ENCODE measurements around the gene TEKT3. TPM values are rescaled to one million over a fixed set of nuclear protein-coding genes. Genes with fewer than 3 reads are reported as not detected.

The TEKT3 gene
- total RNA-seq, 1 donor from 2014 or later, result not detected

DNA sequence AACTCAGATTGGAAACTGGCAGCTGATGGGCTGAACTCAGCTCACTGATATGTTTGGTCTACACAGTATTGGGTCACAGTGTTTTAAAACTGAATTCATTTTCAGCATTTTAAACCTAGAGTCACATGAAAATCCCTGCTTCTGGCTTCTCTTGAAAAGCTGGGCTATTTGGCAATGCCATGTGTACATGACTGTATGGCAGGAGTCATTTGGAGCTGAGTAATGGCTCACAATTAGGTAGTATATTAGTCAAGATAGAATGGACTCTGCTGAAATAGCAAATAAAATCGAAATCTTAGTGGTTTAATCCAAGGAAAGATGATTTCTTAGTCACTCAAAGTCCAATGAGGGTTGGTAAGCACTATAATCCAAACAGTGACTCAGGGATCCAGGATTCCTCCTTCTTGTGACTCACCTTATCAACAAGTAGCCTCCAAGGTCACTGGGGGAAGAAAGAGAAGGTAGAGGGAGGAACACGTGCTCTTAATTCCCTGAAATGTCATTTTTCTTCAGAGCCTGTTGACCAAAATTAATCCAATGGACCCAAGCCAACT is 62.4 kb downstream of the TEKT3 start:
- no peak overlapping the region for H3K4me3 Mint-ChIP-seq
- H3K27me3 Mint-ChIP-seq, result peaks cover 6% of the 10 kb centered on the region
- no peaks in the 10 kb centered on the region for H3K9me3 Mint-ChIP-seq
- H3K36me3 Mint-ChIP-seq (ENCODE audit: low read depth), result no peaks in the 10 kb centered on the region
- ATAC-seq (ENCODE audit: low read depth), result no peak
- ChIA-PET POLR2A (no interaction called here), CTCF (no interaction called here)
- no peak overlapping the region for H3K27ac Mint-ChIP-seq
- intact Hi-C loops (cut with micrococcal nuclease), result no loop called here
- TF ChIP-seq, protein P1, sequence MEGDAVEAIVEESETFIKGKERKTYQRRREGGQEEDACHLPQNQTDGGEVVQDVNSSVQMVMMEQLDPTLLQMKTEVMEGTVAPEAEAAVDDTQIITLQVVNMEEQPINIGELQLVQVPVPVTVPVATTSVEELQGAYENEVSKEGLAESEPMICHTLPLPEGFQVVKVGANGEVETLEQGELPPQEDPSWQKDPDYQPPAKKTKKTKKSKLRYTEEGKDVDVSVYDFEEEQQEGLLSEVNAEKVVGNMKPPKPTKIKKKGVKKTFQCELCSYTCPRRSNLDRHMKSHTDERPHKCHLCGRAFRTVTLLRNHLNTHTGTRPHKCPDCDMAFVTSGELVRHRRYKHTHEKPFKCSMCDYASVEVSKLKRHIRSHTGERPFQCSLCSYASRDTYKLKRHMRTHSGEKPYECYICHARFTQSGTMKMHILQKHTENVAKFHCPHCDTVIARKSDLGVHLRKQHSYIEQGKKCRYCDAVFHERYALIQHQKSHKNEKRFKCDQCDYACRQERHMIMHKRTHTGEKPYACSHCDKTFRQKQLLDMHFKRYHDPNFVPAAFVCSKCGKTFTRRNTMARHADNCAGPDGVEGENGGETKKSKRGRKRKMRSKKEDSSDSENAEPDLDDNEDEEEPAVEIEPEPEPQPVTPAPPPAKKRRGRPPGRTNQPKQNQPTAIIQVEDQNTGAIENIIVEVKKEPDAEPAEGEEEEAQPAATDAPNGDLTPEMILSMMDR (IDR thresholded peaks at IDR 0.05), result no peak
- no peaks in the 10 kb centered on the region for H3K4me1 Mint-ChIP-seq
- no peak for DNase-seq

DNA sequence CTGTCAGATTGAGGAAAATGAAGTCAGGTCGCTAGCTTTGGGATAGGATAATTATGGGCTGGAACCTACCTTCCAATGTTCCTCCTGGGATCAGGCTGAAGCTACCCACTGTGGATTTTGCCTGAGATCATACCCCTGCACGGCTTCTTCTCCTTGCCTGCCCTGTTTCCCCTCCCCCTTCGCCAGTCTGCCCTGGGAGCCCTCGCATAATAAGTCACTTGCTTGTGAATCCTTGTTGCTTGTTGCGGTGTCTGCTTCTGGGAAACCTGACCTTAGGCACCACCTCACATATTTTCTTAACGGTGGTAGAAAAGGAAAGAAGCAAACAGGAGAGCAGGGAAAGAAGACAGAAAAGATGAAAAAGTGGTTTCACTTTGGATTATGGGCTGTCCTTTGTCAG is 63.0 kb downstream of the TEKT3 start:
- POLR2A ChIA-PET, result no interaction called here
- ATAC-seq (ENCODE audit: low read depth), result no peak
- no peak overlapping the region for H3K4me3 Mint-ChIP-seq

DNA sequence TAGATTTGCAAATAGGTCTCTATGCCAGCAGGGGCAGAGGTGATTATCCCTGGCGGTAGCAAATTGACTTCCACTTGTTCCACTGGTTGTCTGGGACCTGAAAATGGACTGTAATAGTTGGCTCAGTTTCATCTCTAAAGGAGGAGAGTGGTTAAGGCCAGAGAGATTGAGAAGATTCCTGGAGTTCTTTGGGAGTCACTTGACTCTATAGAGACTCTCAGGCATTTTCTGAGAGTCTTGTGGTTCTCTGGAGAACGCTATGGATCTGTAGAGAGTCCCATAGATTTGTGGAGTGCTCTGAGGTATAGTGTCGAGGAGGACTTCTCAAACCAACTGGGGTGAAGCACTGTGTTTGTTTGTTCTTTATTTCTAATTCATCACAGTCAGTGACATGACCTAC is 67.4 kb downstream of the TEKT3 start:
- TF ChIP-seq, protein P1 (IDR thresholded peaks at IDR 0.05), result no peak
- no peak overlapping the region for H3K27ac Mint-ChIP-seq
- H3K36me3 Mint-ChIP-seq (ENCODE audit: low read depth), result no peaks in the 10 kb centered on the region
- intact Hi-C loops (cut with micrococcal nuclease), result no loop called here
- ChIA-PET POLR2A (no interaction called here), CTCF (interaction anchor here (1.5 kb wide), 1 partner anchor 16 kb away, joined by 3 read pairs; no protein-coding TSS in a partner anchor)
- peaks cover 4% of the 10 kb centered on the region for H3K27me3 Mint-ChIP-seq
- DNase-seq (no peak), ATAC-seq (ENCODE audit: low read depth) (no peak)
- no peaks in the 10 kb centered on the region for H3K9me3 Mint-ChIP-seq
- H3K4me1 Mint-ChIP-seq, result no peaks in the 10 kb centered on the region
- H3K4me3 Mint-ChIP-seq, result no peak overlapping the region

More for the DNA sequence above, 63.0 kb downstream of the TEKT3 start:
- CTCF ChIA-PET, result no interaction called here
- H3K9me3 Mint-ChIP-seq, result no peaks in the 10 kb centered on the region
- no peaks in the 10 kb centered on the region for H3K4me1 Mint-ChIP-seq
- H3K27me3 Mint-ChIP-seq, result peaks cover 6% of the 10 kb centered on the region
- H3K27ac Mint-ChIP-seq, result no peak overlapping the region
- DNase-seq, result no peak
- TF ChIP-seq, protein P1 (IDR thresholded peaks at IDR 0.05), result no peak
- intact Hi-C loops (cut with micrococcal nuclease), result no loop called here
- H3K36me3 Mint-ChIP-seq (ENCODE audit: low read depth), result no peaks in the 10 kb centered on the region

DNA sequence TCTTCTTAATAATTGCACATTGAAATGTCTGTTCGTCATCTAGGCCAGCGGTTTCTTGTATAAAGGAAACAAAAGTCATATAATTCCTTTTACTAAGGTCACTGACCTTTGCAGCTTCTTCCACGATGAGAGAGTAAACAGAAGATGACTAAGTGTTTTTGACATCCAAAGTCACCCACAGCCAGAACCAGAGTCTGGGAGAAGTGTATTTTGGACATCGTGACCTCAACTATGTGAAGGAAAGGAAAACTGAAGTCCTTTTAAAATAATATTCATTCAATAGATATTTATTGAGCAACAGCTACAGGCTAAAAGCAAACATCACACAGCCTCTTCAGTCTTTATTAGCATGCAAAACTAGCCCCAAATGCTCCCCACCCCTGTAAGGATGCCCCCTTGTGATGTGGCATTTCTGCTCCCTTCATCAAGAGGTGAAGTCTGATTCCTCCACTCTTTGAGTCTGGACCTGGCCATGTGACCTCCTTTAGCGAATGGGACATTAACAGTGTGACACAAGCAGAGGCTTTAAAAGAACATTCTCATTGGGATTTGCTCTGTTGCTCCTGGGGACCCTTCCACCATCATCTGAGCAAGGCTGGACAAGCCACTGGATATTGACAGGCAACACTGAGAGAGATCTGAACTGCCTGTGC is 68.1 kb downstream of the TEKT3 start:
- Mint-ChIP-seq H3K4me1 (no peaks in the 10 kb centered on the region), H3K4me3 (no peak overlapping the region), H3K27ac (no peak overlapping the region), H3K9me3 (no peaks in the 10 kb centered on the region), H3K36me3 (ENCODE audit: low read depth) (no peaks in the 10 kb centered on the region), H3K27me3 (no peaks in the 10 kb centered on the region)
- TF ChIP-seq, protein P1 (IDR thresholded peaks at IDR 0.05), result no peak
- CTCF ChIA-PET, result no interaction called here
- POLR2A ChIA-PET, result no interaction called here
- ATAC-seq (ENCODE audit: low read depth), result no peak
- intact Hi-C loops (cut with micrococcal nuclease), result no loop called here
- no peak for DNase-seq

DNA sequence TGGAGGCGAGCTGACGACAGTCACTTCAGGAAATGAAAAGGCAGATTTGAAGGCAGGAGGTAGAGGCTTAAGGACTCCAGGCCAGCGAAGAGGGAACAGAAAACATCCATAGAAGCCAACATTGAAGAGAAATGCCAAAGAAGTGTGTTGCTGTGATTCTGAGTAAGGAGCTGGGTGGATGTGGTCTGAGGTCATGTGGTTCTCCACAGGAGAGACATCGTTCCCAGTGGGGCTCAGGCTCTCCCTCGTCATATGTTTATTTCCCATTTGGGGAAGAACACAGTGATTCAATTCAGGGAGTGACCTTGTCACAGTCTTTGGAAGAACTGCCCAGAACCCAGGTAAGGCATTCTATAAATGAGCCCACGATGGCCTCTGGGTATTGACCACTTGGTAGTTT is 69.7 kb downstream of the TEKT3 start:
- no peaks in the 10 kb centered on the region for H3K4me1 Mint-ChIP-seq
- H3K27ac Mint-ChIP-seq, result no peak overlapping the region

More for the DNA sequence above, 69.7 kb downstream of the TEKT3 start:
- TF ChIP-seq, protein P1 (IDR thresholded peaks at IDR 0.05), result no peak
- peaks cover 3% of the 10 kb centered on the region for H3K27me3 Mint-ChIP-seq
- CTCF ChIA-PET, result no interaction called here
- no peak for DNase-seq
- H3K9me3 Mint-ChIP-seq, result no peaks in the 10 kb centered on the region
- intact Hi-C loops (cut with micrococcal nuclease), result no loop called here
- H3K36me3 Mint-ChIP-seq (ENCODE audit: low read depth), result no peaks in the 10 kb centered on the region
- POLR2A ChIA-PET, result no interaction called here
- H3K4me3 Mint-ChIP-seq, result no peak overlapping the region
- ATAC-seq (ENCODE audit: low read depth), result no peak

All from activated B cell treated with CpG ODN at 0.5 μM for 24 hours (primary cell).